ENCODE results near the gene GREB1L.

DNA sequence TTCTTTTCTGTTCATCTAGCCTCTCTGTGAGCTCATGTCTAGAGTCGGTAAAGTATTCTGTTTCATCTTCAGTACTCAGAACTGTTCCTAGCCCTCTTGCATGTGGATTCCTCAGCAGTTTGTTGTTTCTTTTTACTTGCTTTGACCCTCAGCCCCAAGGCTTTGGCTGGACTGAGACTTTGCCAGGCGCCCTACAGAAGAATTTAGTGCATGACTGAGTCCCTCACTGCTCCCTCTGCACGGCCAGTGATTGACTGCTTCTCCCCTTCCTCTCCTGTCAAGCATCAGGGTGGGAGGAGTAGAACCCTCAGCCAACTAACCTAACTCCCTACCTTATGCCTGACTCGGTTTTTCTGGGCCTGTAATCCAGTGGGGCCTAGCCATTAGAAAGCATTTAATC, 248.7 kb downstream of the GREB1L start:
- TF ChIP-seq, protein P1, sequence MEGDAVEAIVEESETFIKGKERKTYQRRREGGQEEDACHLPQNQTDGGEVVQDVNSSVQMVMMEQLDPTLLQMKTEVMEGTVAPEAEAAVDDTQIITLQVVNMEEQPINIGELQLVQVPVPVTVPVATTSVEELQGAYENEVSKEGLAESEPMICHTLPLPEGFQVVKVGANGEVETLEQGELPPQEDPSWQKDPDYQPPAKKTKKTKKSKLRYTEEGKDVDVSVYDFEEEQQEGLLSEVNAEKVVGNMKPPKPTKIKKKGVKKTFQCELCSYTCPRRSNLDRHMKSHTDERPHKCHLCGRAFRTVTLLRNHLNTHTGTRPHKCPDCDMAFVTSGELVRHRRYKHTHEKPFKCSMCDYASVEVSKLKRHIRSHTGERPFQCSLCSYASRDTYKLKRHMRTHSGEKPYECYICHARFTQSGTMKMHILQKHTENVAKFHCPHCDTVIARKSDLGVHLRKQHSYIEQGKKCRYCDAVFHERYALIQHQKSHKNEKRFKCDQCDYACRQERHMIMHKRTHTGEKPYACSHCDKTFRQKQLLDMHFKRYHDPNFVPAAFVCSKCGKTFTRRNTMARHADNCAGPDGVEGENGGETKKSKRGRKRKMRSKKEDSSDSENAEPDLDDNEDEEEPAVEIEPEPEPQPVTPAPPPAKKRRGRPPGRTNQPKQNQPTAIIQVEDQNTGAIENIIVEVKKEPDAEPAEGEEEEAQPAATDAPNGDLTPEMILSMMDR (IDR thresholded peaks at IDR 0.05), result no peak
- TF ChIP-seq POLR2A (IDR thresholded peaks at IDR 0.05), result no peak

Measured in adrenal gland (tissue), 5 donors.